ENCODE measurements around the gene LPAR5. TPM values are rescaled to one million over a fixed set of nuclear protein-coding genes. Genes with fewer than 3 reads are reported as not detected.
"Not testable (repeated sequence)": the region's sequence is repeated elsewhere in the genome, so short reads cannot be mapped to it uniquely, and the experiment has no call there.

The LPAR5 gene
- total and polyA plus RNA-seq, 9 donors: 0.58 to 2.9 (median 1.5) TPM

DNA sequence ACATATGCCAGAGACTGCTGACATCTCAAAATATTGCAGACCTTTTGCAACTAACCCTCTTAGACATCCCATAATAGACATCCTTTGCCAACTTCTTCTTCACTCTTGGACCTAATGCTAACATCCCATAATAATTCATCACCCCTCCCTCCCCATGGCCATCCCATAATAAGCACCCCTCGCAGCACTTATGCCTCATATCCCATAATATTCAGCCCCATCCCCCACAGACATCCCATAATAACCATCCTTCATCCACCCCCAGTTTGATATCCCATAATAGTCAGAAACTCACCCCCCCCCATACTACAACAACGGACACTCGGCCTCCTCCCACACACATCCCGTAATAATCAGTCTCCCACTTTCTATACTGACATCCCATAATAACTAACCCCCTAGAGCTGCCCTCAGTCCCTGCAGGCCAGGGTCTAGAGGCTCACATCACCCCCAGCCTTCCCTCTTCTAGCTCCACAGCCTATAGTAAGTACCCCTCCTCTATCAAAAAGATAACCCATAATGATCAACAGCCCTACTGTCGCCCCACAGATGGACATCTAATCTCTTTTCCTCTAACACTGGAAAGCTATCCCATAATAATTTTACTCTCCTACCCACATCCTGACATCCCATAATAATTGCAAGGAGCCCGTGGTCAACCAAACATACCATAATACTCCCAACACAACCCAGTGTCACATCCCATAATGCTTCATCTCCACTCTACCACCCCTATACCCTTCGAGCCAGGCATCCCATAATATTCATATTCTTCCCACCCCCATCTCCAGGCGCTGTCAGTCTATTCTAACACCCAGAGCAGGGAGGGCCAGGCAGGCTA lies 27.8 kb downstream of the LPAR5 start:
- Histone ChIP-seq H3K4me1 (ENCODE audit: control insufficient read depth, insufficient read depth, low read length) (peaks cover 59% of the 10 kb centered on the region), H3K27ac (ENCODE audit: low read length) (peak overlapping the region; percentile 99), H3K4me3 (ENCODE audit: low read length) (no peak overlapping the region), H3K27me3 (ENCODE audit: control insufficient read depth, insufficient read depth, low read length) (no peaks in the 10 kb centered on the region), H3K36me3 (ENCODE audit: control insufficient read depth, insufficient read depth, low read length) (peaks cover 20% of the 10 kb centered on the region), H3K9me3 (replicated peaks; ENCODE audit: control insufficient read depth, low read depth, low read length) (no peaks in the 10 kb centered on the region)
- WGBS (ENCODE audit: insufficient coverage): 15% methylated on average over 8 of the region's 8 CpGs
- DNase-seq: peak; percentile 85

DNA sequence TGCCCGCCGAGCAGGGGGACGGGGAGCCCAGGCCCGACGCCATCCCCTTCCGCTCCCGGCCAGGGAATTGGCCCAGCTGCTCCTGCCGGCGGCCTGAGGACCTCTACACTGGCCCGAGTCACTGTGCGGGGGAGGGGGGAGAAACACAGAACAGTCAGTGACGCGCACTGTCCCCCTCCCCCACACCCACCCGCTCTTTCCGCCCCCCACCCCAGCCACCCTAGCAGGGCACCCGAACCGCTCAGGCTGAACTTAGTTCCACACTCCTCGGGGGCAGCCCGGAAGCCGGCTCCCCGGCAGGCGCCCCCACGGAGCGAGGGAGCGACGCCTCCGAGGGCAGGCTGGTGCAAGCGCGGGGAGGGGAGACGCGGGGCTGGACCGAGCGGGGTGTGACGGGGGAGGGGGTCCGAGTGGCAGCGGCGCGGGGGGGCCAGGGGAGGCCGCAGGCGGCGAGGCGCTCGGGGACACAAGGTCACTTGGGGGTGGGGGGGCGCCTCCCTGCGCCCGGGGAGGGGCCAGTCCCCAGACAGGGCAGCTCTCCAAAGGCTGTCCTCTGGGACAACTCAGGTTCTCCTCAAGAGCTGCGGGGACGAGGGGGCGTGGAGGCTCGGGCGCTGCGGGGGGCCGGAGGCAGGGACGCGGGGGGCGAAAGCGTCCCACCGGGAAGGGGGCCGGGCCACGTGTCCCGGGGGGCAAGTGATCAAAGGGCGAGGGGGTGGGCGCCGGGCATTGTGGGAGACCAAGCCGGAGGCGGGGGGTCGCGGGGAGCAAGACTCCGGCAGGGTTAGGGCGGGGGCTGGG lies 29.2 kb downstream of the LPAR5 start:
- Histone ChIP-seq H3K27ac (ENCODE audit: low read length) (peak overlapping the region; percentile 99), H3K27me3 (ENCODE audit: control insufficient read depth, insufficient read depth, low read length) (no peaks in the 10 kb centered on the region), H3K9me3 (replicated peaks; ENCODE audit: control insufficient read depth, low read depth, low read length) (no peaks in the 10 kb centered on the region), H3K4me3 (ENCODE audit: low read length) (peak overlapping the region; percentile 92), H3K4me1 (ENCODE audit: control insufficient read depth, insufficient read depth, low read length) (peaks cover 54% of the 10 kb centered on the region), H3K36me3 (ENCODE audit: control insufficient read depth, insufficient read depth, low read length) (peaks cover 34% of the 10 kb centered on the region)
- peak; percentile 78 for DNase-seq
- WGBS (ENCODE audit: insufficient coverage): under 1% methylated on average over 35 of the region's 70 CpGs

DNA sequence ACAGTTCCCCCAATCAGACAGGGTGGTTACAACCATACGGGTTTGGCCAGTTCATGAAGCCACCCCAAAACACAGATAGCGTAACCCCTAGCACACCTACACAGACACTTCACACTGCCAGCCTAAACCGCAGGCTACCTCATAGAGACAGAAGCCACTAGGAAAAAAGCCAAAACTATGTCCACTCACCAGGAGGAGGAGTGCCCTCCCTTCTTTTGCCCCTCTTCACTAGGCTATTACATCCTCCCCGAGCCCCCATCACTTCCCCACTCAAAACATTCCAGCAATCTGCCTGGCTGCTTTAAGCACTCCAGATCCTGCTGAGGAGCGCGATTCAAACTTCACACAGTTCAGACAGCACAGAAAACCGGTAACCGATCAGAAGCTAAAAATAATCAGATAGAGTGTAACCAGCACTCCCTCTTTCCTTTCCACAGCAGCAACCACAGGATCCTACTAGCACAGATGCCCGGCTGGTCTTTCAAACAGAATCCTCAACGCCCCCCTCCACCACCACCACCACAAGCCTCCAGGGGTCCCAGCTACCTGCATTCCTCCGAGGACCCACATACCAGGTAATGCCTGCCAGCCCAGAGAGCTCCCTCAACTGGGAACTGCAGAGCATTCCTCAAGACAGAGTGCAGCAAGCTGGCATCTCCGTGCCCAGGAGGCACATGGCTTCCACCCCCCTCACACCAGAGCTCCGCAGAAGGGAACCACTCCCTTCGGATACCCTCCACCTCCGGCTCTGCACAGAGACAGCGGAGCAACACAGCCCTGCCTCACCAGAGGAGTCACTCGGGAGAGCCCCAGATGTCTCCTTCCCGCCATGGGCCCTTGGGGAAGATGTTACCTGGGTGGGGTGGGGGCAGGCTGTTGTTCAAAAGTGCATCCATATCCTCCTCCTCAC lies 30.1 kb downstream of the LPAR5 start:
- Histone ChIP-seq H3K9me3 (replicated peaks; ENCODE audit: control insufficient read depth, low read depth, low read length) (no peaks in the 10 kb centered on the region), H3K27ac (ENCODE audit: low read length) (peak overlapping the region; percentile 99), H3K27me3 (ENCODE audit: control insufficient read depth, insufficient read depth, low read length) (no peaks in the 10 kb centered on the region), H3K36me3 (ENCODE audit: control insufficient read depth, insufficient read depth, low read length) (peaks cover 42% of the 10 kb centered on the region), H3K4me1 (ENCODE audit: control insufficient read depth, insufficient read depth, low read length) (peaks cover 48% of the 10 kb centered on the region), H3K4me3 (ENCODE audit: low read length) (peak overlapping the region; percentile 92)
- 7% methylated on average over 11 of the region's 18 CpGs for WGBS (ENCODE audit: insufficient coverage)
- DNase-seq: no peak

DNA sequence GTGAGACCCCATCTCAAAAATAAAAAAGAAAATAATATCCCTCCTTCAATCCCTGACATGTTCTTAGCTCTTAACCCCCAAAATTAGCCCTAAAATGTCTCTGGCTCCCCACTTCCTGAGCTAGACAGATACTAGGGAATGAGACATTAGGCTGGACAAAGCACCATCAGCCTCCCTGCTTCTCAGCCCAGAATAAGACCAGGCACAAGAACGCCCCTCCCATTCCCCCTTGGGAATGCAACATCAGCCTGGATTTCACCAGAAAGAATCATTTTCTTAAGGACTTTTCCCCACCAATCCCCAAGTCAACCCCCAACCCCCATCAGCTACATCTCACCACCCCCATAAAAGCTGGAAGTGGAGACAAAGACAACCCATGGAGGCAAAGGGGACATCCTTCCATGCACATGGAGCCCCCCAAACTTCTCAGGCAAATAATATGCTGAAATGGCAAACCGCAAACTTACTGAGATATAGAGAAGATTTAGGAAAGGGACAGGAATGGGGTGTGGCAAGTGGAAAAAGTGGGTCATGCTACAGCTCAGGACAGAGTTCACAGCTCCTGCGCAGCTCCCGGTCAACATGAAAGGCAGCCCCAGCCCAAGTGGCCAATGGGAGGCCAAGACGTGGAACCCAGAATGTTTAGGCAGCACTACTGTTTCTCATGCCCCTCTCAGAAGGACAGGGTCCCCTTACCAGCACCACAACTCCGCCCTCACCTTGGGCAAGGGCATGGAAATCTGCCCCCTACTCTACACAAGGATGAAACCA lies 31.3 kb downstream of the LPAR5 start:
- H3K27ac ChIP-seq (ENCODE audit: low read length): peak overlapping the region; percentile 86

DNA sequence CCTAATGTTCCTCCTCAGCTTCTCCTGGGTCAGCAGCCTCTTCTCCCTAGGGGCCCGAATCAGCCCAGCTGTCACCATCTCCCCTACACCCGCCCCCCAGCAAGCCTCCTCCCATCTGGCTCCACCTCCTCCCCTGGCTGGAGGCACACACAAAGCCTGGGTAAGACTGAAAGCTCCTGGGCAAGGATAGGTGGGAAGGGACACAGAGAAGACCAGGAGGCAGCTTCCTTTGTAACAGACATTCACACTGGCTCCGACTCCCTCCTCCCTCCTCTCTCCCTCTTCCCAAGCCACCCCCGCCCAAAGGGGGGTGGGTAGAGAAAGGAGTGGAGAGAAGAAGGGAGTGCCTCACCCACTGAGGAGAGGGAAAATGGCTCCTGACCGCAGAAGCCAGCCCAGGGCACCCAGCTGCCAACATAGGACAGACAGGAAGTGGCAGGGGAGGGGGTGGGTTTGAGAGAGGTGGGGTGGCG lies 32.6 kb downstream of the LPAR5 start:
- Histone ChIP-seq H3K36me3 (ENCODE audit: control insufficient read depth, insufficient read depth, low read length) (peaks cover 67% of the 10 kb centered on the region), H3K4me3 (ENCODE audit: low read length) (no peak overlapping the region), H3K9me3 (replicated peaks; ENCODE audit: control insufficient read depth, low read depth, low read length) (no peaks in the 10 kb centered on the region), H3K27me3 (ENCODE audit: control insufficient read depth, insufficient read depth, low read length) (no peaks in the 10 kb centered on the region), H3K27ac (ENCODE audit: low read length) (peak overlapping the region; percentile 86), H3K4me1 (ENCODE audit: control insufficient read depth, insufficient read depth, low read length) (peaks cover 48% of the 10 kb centered on the region)
- WGBS (ENCODE audit: insufficient coverage): no CpG with 5 or more reads among the region's 6 CpGs
- peak; percentile 67 for DNase-seq

More for the DNA sequence above, 31.3 kb downstream of the LPAR5 start:
- 63% methylated on average over 5 of the region's 6 CpGs for WGBS (ENCODE audit: insufficient coverage)
- no peaks in the 10 kb centered on the region for H3K27me3 ChIP-seq (ENCODE audit: control insufficient read depth, insufficient read depth, low read length)
- H3K9me3 ChIP-seq (replicated peaks; ENCODE audit: control insufficient read depth, low read depth, low read length): no peaks in the 10 kb centered on the region
- H3K36me3 ChIP-seq (ENCODE audit: control insufficient read depth, insufficient read depth, low read length): peaks cover 55% of the 10 kb centered on the region
- peaks cover 48% of the 10 kb centered on the region for H3K4me1 ChIP-seq (ENCODE audit: control insufficient read depth, insufficient read depth, low read length)
- no peak for DNase-seq
- peak overlapping the region; percentile 92 for H3K4me3 ChIP-seq (ENCODE audit: low read length)

DNA sequence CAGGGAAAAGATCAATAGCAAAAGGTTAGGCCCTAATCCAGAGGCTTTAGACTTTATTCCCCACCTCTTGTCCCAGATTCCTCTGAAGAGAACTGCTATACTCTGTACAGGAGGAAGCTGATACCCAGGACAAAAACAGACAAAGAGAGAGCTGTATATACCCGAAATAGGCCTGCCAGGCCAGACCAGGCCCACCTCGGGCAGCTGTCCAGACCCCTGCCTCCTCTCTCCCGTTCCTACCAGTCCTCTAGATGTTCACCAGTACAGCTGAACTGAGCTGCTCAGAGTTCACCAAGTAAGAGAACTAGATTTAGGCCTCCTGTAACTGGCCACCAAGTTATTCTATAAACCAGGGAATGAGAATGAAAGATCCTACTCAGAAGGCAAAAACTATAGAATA lies 33.2 kb downstream of the LPAR5 start:
- H3K4me3 ChIP-seq (ENCODE audit: low read length): no peak overlapping the region
- peaks cover 73% of the 10 kb centered on the region for H3K36me3 ChIP-seq (ENCODE audit: control insufficient read depth, insufficient read depth, low read length)
- no peaks in the 10 kb centered on the region for H3K27me3 ChIP-seq (ENCODE audit: control insufficient read depth, insufficient read depth, low read length)
- H3K27ac ChIP-seq (ENCODE audit: low read length): peak overlapping the region; percentile 86
- WGBS (ENCODE audit: insufficient coverage): no CpG with 5 or more reads among the region's 3 CpGs
- no peak for DNase-seq
- no peaks in the 10 kb centered on the region for H3K9me3 ChIP-seq (replicated peaks; ENCODE audit: control insufficient read depth, low read depth, low read length)
- H3K4me1 ChIP-seq (ENCODE audit: control insufficient read depth, insufficient read depth, low read length): peaks cover 43% of the 10 kb centered on the region

DNA sequence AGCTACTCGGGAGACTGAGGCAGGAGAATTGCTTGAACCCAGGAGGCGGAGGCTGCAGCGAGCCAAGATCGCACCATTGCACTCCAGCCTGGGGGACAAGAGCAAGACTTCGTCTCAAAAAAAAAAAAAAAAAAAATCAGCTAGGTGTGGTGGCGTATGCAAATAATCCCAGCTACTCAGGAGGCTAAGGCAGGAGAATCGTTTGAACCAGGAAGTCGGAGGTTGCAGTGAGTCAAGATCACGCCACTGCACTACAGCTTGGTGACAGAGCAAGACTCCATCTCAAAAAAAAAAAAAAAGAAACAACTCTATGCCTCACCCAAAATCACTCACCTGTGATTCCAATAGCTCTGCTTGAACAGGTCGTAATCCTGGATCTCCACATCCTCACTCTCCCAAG lies 40.1 kb downstream of the LPAR5 start:
- H3K4me1 ChIP-seq (ENCODE audit: control insufficient read depth, insufficient read depth, low read length); DNase-seq; H3K27ac ChIP-seq (ENCODE audit: low read length); H3K27me3 ChIP-seq (ENCODE audit: control insufficient read depth, insufficient read depth, low read length); H3K9me3 ChIP-seq (replicated peaks; ENCODE audit: control insufficient read depth, low read depth, low read length); H3K4me3 ChIP-seq (ENCODE audit: low read length): not testable (repeated sequence)
- H3K36me3 ChIP-seq (ENCODE audit: control insufficient read depth, insufficient read depth, low read length): peaks cover 95% of the 10 kb centered on the region
- WGBS (ENCODE audit: insufficient coverage): 95% methylated on average over 6 of the region's 10 CpGs

DNA sequence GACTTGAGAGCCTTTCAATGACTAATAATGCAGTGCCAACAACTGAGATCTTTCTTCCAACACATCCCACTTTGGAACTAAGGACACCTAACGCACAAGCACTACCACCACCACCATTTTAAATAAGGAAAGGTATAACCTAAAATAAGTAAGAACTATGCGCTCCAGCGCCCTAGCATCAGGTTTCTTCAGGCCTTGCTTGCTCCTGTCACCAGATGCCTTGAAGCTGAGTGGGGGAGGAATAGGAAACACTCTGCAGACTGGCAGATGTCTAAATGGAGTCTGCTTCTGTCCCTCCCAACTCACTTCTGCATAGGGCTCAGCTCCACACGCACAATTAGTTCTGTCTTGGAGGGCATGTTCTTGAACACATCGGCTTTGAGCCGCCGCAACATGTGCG lies 43.7 kb downstream of the LPAR5 start:
- no peaks in the 10 kb centered on the region for H3K9me3 ChIP-seq (replicated peaks; ENCODE audit: control insufficient read depth, low read depth, low read length)
- WGBS (ENCODE audit: insufficient coverage): 100% methylated on average over 1 of the region's 8 CpGs
- H3K36me3 ChIP-seq (ENCODE audit: control insufficient read depth, insufficient read depth, low read length): peaks cover 93% of the 10 kb centered on the region
- no peaks in the 10 kb centered on the region for H3K4me1 ChIP-seq (ENCODE audit: control insufficient read depth, insufficient read depth, low read length)
- no peak for DNase-seq
- no peak overlapping the region for H3K4me3 ChIP-seq (ENCODE audit: low read length)
- no peak overlapping the region for H3K27ac ChIP-seq (ENCODE audit: low read length)
- H3K27me3 ChIP-seq (ENCODE audit: control insufficient read depth, insufficient read depth, low read length): no peaks in the 10 kb centered on the region

DNA sequence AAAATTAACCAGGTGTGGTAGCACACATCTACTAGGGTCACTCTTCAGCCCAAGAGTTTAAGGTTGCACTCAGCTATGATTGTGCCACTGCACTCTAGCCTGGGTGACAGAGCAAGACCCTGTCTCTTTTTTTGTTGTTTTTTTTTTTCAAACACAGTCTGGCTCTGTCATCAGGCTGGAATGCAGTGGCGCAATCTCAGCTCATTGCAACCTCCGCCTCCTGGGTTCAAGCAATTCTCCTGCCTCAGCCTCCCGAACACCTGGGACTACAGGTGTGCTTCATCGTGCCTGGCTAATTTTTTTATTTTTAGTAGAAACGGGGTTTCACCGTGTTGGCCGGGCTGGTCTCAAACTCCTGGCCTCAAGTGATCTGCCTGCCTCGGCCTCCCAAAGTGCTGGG lies 49.2 kb downstream of the LPAR5 start:
- not testable (repeated sequence) for H3K27me3 ChIP-seq (ENCODE audit: control insufficient read depth, insufficient read depth, low read length); H3K9me3 ChIP-seq (replicated peaks; ENCODE audit: control insufficient read depth, low read depth, low read length); H3K4me3 ChIP-seq (ENCODE audit: low read length); DNase-seq; H3K27ac ChIP-seq (ENCODE audit: low read length); H3K4me1 ChIP-seq (ENCODE audit: control insufficient read depth, insufficient read depth, low read length)
- WGBS (ENCODE audit: insufficient coverage): 100% methylated on average over 7 of the region's 8 CpGs
- peaks cover 79% of the 10 kb centered on the region for H3K36me3 ChIP-seq (ENCODE audit: control insufficient read depth, insufficient read depth, low read length)

Measured in muscle of leg (tissue), 11 donors.